HepG2 (cell line): ENCODE measurements around the gene NXPE3. TPM values are rescaled to one million over a fixed set of nuclear protein-coding genes. Genes with fewer than 3 reads are reported as not detected.

Experiments used
- ELF3 ChIP-seq: IDR thresholded peaks from 2 replicates; pipeline ENCODE4 v1.6.1; 2016; ENCODE audit warnings: missing genetic modification reagents, missing compliant biosample characterization
- KAT2B ChIP-seq: fragments of 150-350 bp; IDR thresholded peaks from 2 replicates; pipeline ENCODE4 v1.6.1; 2014; ENCODE audit warnings: low read depth, low read length, borderline replicate concordance
- MIER3 ChIP-seq: IDR thresholded peaks from 2 replicates; pipeline ENCODE4 v1.6.1; 2016; ENCODE audit warnings: missing compliant biosample characterization, borderline replicate concordance
- TGIF2 ChIP-seq: IDR thresholded peaks from 2 replicates; pipeline ENCODE4 v1.6.1; 2016; ENCODE audit warnings: control low read depth, missing compliant biosample characterization
- ZFP62 ChIP-seq: sonication (generic); formaldehyde crosslinking; IDR thresholded peaks from 2 replicates; pipeline ENCODE4 v1.4.0; 2020; ENCODE audit warnings: missing genetic modification reagents
- ZNF12 ChIP-seq: sonication (generic); formaldehyde crosslinking; IDR thresholded peaks from 2 replicates; pipeline ENCODE4 v1.5.0; 2020; ENCODE audit warnings: missing genetic modification reagents
- ZNF589 ChIP-seq: sonication (generic); formaldehyde crosslinking; conservative IDR thresholded peaks from 2 replicates; pipeline ENCODE4 v1.8.0; 2022; ENCODE audit warnings: mild to moderate bottlenecking, moderate library complexity, missing genetic modification reagents
- ZNF615 ChIP-seq: sonication (generic); formaldehyde crosslinking; IDR thresholded peaks from 2 replicates; pipeline ENCODE4 v1.5.0; 2020; ENCODE audit warnings: mild to moderate bottlenecking, missing genetic modification reagents, borderline replicate concordance
- ZNF780A ChIP-seq: sonication (generic); formaldehyde crosslinking; IDR thresholded peaks from 2 replicates; pipeline ENCODE4 v1.8.0; 2022; ENCODE audit warnings: mild to moderate bottlenecking, missing genetic modification reagents, moderate library complexity
- polyA plus RNA-seq, 8 experiments: library from polyadenylated mRNA; depleted of rRNA in 3 of 8; stranded (reverse) in 7 of 8; unstranded in 1 of 8; fragments of >200 nt; fragmentation: Illumina TruSeq in 4 of 8; extraction: Trizol in 4 of 8; gene quantifications; 2 replicates each; pipeline versions ENCODE4 v1.2.1 to v1.2.3, GENCODE V29; 2011 to 2016; ENCODE audit warnings: low read depth in 4 of 8, missing spikeins in 1 of 8, mixed read lengths in 1 of 8; ENCODE audit not compliant: insufficient read depth in 1 of 8
- total RNA-seq, 5 experiments: library from RNA; depleted of rRNA; stranded (reverse); fragments of >200 nt; fragmentation: Illumina TruSeq; extraction: Trizol; gene quantifications; 2 replicates each; pipeline ENCODE4 v1.2.3, GENCODE V29; 2016; ENCODE audit warnings: low read depth in 1 of 5
- TF ChIP-seq, protein P1 (sequence below): sonication (generic); formaldehyde crosslinking; IDR thresholded peaks from 2 replicates; pipeline ENCODE4 v1.4.0; 2020; ENCODE audit warnings: missing genetic modification reagents
- TF ChIP-seq, protein P2 (sequence below): sonication (generic); formaldehyde crosslinking; IDR thresholded peaks from 2 replicates; pipeline ENCODE4 v1.5.1; 2020; ENCODE audit warnings: mild to moderate bottlenecking, missing genetic modification reagents
- TF ChIP-seq, protein P3 (sequence below): sonication (generic); formaldehyde crosslinking; IDR thresholded peaks from 2 replicates; pipeline ENCODE4 v1.4.0; 2020; ENCODE audit warnings: missing genetic modification reagents
- TF ChIP-seq, protein P4 (sequence below): sonication (generic); formaldehyde crosslinking; IDR thresholded peaks from 2 replicates; pipeline ENCODE4 v1.4.0; 2020; ENCODE audit warnings: mild to moderate bottlenecking, missing genetic modification reagents
- TF ChIP-seq, protein P5 (sequence below): sonication (generic); formaldehyde crosslinking; IDR thresholded peaks from 2 replicates; pipeline ENCODE4 v1.5.0; 2020; ENCODE audit warnings: mild to moderate bottlenecking, missing genetic modification reagents
- TF ChIP-seq, protein P6 (sequence below): IDR thresholded peaks from 2 replicates; pipeline ENCODE4 v1.4.0; 2020; ENCODE audit warnings: mild to moderate bottlenecking, missing genetic modification reagents

The NXPE3 gene
- total and polyA plus RNA-seq, 2 of the 13 experiments (the other 11 are each of a cell fraction or from before 2014, with no cell fraction given): 3.5 to 4.7 TPM

DNA sequence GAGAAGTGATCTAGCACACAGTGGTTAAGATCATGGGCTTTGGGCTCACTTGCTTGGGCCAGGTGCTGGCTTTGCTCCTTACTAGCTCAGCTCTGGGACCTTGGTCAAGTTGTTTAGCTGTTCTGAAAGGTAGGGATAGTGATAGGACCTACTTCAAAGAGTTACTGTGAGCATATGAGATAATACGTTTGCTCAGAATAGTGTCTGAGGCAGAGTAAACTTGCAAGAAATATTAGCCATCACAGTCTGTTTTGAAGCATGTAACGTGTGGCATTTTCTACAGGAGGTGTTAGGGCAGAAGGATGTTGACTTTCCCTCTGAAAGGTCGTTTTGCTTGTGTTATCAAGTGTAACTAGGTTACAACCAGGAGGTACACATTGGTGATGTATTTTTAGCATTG is 35.8 kb downstream of the NXPE3 start (continued):
- TF ChIP-seq, protein P1, sequence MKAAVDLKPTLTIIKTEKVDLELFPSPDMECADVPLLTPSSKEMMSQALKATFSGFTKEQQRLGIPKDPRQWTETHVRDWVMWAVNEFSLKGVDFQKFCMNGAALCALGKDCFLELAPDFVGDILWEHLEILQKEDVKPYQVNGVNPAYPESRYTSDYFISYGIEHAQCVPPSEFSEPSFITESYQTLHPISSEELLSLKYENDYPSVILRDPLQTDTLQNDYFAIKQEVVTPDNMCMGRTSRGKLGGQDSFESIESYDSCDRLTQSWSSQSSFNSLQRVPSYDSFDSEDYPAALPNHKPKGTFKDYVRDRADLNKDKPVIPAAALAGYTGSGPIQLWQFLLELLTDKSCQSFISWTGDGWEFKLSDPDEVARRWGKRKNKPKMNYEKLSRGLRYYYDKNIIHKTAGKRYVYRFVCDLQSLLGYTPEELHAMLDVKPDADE: no peak
- no peak for TF ChIP-seq ZFP62 (CRISPR knock-in tag)
- TF ChIP-seq TGIF2 (CRISPR knock-in tag): no peak
- TF ChIP-seq ZNF615 (CRISPR knock-in tag): no peak
- TF ChIP-seq ZNF780A (CRISPR knock-in tag): no peak
- TF ChIP-seq, protein P2, sequence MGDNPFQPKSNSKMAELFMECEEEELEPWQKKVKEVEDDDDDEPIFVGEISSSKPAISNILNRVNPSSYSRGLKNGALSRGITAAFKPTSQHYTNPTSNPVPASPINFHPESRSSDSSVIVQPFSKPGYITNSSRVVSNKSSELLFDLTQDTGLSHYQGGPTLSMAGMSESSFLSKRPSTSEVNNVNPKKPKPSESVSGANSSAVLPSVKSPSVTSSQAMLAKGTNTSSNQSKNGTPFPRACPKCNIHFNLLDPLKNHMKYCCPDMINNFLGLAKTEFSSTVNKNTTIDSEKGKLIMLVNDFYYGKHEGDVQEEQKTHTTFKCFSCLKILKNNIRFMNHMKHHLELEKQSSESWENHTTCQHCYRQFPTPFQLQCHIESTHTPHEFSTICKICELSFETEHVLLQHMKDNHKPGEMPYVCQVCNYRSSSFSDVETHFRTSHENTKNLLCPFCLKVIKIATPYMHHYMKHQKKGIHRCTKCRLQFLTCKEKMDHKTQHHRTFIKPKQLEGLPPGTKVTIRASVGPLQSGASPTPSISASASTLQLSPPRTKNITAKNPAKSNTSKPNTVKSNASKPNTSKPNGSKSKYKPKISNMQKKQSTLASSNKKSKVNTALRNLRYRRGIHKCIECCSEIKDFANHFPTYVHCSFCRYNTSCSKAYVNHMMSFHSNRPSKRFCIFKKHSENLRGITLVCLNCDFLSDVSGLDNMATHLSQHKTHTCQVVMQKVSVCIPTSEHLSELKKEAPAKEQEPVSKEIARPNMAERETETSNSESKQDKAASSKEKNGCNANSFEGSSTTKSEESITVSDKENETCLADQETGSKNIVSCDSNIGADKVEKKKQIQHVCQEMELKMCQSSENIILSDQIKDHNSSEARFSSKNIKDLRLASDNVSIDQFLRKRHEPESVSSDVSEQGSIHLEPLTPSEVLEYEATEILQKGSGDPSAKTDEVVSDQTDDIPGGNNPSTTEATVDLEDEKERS (CRISPR knock-in tag): no peak
- TF ChIP-seq ZNF12 (CRISPR knock-in tag): no peak
- TF ChIP-seq, protein P3, sequence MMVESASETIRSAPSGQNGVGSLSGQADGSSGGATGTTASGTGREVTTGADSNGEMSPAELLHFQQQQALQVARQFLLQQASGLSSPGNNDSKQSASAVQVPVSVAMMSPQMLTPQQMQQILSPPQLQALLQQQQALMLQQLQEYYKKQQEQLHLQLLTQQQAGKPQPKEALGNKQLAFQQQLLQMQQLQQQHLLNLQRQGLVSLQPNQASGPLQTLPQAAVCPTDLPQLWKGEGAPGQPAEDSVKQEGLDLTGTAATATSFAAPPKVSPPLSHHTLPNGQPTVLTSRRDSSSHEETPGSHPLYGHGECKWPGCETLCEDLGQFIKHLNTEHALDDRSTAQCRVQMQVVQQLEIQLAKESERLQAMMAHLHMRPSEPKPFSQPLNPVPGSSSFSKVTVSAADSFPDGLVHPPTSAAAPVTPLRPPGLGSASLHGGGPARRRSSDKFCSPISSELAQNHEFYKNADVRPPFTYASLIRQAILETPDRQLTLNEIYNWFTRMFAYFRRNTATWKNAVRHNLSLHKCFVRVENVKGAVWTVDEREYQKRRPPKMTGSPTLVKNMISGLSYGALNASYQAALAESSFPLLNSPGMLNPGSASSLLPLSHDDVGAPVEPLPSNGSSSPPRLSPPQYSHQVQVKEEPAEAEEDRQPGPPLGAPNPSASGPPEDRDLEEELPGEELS (CRISPR knock-in tag): peak; percentile 35; the same call in 1 of the 2 replicates
- TF ChIP-seq ZNF589 (CRISPR knock-in tag): no peak
- TF ChIP-seq ELF3: 0 out of 2 replicates have a peak, but pooled peaks have one; percentile 27
- no peak for TF ChIP-seq KAT2B
- TF ChIP-seq, protein P4, sequence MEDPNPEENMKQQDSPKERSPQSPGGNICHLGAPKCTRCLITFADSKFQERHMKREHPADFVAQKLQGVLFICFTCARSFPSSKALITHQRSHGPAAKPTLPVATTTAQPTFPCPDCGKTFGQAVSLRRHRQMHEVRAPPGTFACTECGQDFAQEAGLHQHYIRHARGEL (CRISPR knock-in tag): no peak
- TF ChIP-seq, protein P5, sequence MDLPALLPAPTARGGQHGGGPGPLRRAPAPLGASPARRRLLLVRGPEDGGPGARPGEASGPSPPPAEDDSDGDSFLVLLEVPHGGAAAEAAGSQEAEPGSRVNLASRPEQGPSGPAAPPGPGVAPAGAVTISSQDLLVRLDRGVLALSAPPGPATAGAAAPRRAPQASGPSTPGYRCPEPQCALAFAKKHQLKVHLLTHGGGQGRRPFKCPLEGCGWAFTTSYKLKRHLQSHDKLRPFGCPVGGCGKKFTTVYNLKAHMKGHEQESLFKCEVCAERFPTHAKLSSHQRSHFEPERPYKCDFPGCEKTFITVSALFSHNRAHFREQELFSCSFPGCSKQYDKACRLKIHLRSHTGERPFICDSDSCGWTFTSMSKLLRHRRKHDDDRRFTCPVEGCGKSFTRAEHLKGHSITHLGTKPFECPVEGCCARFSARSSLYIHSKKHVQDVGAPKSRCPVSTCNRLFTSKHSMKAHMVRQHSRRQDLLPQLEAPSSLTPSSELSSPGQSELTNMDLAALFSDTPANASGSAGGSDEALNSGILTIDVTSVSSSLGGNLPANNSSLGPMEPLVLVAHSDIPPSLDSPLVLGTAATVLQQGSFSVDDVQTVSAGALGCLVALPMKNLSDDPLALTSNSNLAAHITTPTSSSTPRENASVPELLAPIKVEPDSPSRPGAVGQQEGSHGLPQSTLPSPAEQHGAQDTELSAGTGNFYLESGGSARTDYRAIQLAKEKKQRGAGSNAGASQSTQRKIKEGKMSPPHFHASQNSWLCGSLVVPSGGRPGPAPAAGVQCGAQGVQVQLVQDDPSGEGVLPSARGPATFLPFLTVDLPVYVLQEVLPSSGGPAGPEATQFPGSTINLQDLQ: no peak
- TF ChIP-seq MIER3 (CRISPR knock-in tag): no peak
- TF ChIP-seq, protein P6, sequence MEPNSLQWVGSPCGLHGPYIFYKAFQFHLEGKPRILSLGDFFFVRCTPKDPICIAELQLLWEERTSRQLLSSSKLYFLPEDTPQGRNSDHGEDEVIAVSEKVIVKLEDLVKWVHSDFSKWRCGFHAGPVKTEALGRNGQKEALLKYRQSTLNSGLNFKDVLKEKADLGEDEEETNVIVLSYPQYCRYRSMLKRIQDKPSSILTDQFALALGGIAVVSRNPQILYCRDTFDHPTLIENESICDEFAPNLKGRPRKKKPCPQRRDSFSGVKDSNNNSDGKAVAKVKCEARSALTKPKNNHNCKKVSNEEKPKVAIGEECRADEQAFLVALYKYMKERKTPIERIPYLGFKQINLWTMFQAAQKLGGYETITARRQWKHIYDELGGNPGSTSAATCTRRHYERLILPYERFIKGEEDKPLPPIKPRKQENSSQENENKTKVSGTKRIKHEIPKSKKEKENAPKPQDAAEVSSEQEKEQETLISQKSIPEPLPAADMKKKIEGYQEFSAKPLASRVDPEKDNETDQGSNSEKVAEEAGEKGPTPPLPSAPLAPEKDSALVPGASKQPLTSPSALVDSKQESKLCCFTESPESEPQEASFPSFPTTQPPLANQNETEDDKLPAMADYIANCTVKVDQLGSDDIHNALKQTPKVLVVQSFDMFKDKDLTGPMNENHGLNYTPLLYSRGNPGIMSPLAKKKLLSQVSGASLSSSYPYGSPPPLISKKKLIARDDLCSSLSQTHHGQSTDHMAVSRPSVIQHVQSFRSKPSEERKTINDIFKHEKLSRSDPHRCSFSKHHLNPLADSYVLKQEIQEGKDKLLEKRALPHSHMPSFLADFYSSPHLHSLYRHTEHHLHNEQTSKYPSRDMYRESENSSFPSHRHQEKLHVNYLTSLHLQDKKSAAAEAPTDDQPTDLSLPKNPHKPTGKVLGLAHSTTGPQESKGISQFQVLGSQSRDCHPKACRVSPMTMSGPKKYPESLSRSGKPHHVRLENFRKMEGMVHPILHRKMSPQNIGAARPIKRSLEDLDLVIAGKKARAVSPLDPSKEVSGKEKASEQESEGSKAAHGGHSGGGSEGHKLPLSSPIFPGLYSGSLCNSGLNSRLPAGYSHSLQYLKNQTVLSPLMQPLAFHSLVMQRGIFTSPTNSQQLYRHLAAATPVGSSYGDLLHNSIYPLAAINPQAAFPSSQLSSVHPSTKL (CRISPR knock-in tag): peak; percentile 86
